ENCODE data around the gene OSBPL7. TPM values are rescaled to one million over a fixed set of nuclear protein-coding genes. Genes with fewer than 3 reads are reported as not detected.
A peak's percentile ranks its signal among the peaks of the same experiment; 100 is the strongest.

The OSBPL7 gene
- total RNA-seq, 1 donor from 2014 or later: 30.0 TPM

DNA sequence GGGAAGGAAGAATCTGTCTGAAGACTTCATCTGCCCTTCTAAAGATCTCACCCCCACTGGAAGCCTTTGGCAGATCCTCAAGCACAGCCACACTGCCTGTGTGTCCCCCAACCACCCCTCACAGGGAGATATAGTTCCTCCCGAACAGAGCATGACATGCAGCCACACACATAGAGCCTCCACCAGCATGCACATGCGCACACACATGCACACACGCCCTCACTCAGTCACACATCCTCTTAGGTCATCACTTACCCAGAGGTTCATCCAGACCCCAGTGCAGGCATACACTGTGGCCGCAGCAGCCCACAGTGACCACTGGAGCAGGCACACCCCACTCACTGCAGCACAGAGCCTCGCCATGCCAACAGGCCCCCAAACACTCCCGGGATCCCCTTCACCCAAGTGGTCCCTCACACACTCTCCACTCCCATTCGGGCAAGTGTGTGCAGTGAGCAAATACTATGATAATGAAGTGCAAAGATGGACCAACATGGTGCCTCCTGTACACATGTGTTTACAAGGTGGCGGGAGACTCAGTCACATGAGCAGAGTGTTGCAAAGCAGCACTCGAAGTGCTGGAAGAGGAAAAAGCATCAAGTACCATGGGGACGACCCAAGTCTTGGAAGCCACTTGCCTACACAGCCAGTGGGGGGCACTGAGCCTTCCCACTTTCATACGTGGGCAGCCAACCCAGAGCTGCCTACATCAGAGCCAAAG, 46.4 kb upstream of the OSBPL7 start:
- Mint-ChIP-seq H3K4me3 (ENCODE audit: unreplicated experiment) (no peak overlapping the region), H3K9me3 (ENCODE audit: unreplicated experiment) (peaks cover 6% of the 10 kb centered on the region), H3K27ac (ENCODE audit: unreplicated experiment) (no peak overlapping the region), H3K27me3 (ENCODE audit: unreplicated experiment) (peaks cover 25% of the 10 kb centered on the region), H3K4me1 (ENCODE audit: low read depth, unreplicated experiment) (no peaks in the 10 kb centered on the region), H3K36me3 (ENCODE audit: unreplicated experiment) (peaks cover 5% of the 10 kb centered on the region)
- TF ChIP-seq, protein P1, sequence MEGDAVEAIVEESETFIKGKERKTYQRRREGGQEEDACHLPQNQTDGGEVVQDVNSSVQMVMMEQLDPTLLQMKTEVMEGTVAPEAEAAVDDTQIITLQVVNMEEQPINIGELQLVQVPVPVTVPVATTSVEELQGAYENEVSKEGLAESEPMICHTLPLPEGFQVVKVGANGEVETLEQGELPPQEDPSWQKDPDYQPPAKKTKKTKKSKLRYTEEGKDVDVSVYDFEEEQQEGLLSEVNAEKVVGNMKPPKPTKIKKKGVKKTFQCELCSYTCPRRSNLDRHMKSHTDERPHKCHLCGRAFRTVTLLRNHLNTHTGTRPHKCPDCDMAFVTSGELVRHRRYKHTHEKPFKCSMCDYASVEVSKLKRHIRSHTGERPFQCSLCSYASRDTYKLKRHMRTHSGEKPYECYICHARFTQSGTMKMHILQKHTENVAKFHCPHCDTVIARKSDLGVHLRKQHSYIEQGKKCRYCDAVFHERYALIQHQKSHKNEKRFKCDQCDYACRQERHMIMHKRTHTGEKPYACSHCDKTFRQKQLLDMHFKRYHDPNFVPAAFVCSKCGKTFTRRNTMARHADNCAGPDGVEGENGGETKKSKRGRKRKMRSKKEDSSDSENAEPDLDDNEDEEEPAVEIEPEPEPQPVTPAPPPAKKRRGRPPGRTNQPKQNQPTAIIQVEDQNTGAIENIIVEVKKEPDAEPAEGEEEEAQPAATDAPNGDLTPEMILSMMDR (IDR thresholded peaks at IDR 0.05; ENCODE audit: partially characterized antibody, unreplicated experiment): no peak
- no peak for DNase-seq

DNA sequence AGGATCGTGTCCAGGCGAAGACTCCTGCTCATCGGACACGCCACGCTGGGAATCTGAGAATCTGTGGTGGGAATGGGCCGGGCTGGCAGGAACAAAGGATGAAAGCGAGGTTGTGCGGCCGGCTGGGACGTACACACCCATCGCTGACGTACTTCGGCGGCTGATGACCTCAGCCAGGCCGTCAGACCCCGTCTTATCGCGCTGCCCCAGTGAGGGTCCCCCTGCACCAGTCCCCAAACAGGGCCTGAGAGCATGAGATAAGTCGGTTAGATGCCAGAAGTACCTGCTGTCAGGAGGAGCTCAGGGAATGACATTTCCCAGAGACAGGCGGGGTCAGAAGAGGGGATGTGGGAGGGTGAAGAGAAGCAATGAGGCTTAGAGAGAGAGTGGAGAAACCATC, 45.3 kb upstream of the OSBPL7 start:
- Mint-ChIP-seq H3K36me3 (ENCODE audit: unreplicated experiment) (peaks cover 5% of the 10 kb centered on the region), H3K9me3 (ENCODE audit: unreplicated experiment) (peaks cover 6% of the 10 kb centered on the region), H3K4me3 (ENCODE audit: unreplicated experiment) (no peak overlapping the region), H3K4me1 (ENCODE audit: low read depth, unreplicated experiment) (no peaks in the 10 kb centered on the region), H3K27me3 (ENCODE audit: unreplicated experiment) (peaks cover 24% of the 10 kb centered on the region), H3K27ac (ENCODE audit: unreplicated experiment) (no peak overlapping the region)
- TF ChIP-seq, protein P1 (IDR thresholded peaks at IDR 0.05; ENCODE audit: partially characterized antibody, unreplicated experiment): no peak
- no peak for DNase-seq

DNA sequence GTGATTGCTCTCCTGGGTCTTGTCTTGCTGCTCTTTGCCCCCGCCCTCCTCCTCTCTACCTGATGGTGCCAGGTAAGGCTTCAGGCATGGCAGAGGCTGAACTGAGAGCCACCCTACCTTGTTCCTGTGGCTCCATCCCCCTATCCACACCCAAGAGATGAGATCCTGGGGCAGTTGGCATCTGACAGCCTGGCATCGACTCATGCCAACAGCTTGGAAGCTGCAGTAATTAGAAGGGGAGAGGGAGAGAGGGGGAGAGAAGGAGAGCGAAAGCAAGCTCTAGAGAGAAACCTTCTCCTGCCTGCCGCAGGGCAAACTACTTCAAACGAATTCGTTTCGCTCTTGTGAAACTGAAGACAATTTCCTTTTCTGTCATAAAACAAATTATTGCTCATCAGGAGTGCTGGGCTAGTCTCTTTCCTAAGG, 43.2 kb upstream of the OSBPL7 start:
- H3K36me3 Mint-ChIP-seq (ENCODE audit: unreplicated experiment): peaks cover 5% of the 10 kb centered on the region
- H3K9me3 Mint-ChIP-seq (ENCODE audit: unreplicated experiment): peaks cover 6% of the 10 kb centered on the region
- H3K4me3 Mint-ChIP-seq (ENCODE audit: unreplicated experiment): no peak overlapping the region
- TF ChIP-seq, protein P1 (IDR thresholded peaks at IDR 0.05; ENCODE audit: partially characterized antibody, unreplicated experiment): no peak
- H3K4me1 Mint-ChIP-seq (ENCODE audit: low read depth, unreplicated experiment): no peaks in the 10 kb centered on the region
- no peak for DNase-seq
- no peak overlapping the region for H3K27ac Mint-ChIP-seq (ENCODE audit: unreplicated experiment)
- H3K27me3 Mint-ChIP-seq (ENCODE audit: unreplicated experiment): peaks cover 20% of the 10 kb centered on the region

DNA sequence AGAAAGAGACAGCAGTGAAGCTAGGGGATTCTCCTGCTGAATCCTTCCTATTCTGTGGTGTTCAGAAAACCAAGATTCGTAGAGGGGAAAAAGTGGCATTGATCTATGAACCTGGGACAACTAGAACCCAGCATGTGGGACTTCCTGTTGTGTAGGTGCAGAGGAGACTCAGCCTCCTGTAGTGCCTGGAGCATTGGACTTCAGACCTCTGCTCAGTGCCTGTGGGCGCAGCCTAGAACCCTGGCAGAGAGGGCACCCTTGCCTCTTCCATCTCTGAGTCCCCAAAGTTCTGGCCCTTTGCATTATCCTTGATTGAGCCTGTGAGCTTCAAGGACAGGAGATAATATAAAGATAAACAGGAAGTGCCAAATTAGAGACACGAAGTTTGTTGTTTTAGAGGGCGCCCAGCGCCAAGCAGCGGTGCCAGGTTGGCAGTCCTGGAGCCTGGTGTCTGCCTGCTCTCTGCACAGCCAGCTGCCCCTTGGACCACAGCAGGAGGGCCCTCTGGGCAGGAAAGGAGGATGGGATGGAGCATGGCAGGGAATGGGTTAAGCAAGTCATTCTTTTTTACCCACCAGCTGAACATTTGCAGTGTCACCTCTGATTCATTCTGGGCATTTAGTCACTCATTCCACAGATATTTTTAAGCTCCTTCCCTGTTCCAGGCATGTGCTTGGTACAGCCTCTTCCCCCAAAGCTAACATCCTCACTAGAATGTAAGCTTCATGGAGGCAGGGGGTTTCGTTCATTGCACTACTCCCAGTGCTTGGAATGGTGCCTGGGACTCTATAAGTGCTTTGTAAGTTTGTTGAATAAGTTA, 41.2 kb upstream of the OSBPL7 start:
- Mint-ChIP-seq H3K27ac (ENCODE audit: unreplicated experiment) (peak overlapping the region; percentile 10), H3K4me3 (ENCODE audit: unreplicated experiment) (no peak overlapping the region)

More for the DNA sequence above, 41.2 kb upstream of the OSBPL7 start:
- Mint-ChIP-seq H3K27me3 (ENCODE audit: unreplicated experiment) (peaks cover 20% of the 10 kb centered on the region), H3K9me3 (ENCODE audit: unreplicated experiment) (peaks cover 6% of the 10 kb centered on the region), H3K4me1 (ENCODE audit: low read depth, unreplicated experiment) (no peaks in the 10 kb centered on the region), H3K36me3 (ENCODE audit: unreplicated experiment) (peaks cover 5% of the 10 kb centered on the region)
- TF ChIP-seq, protein P1 (IDR thresholded peaks at IDR 0.05; ENCODE audit: partially characterized antibody, unreplicated experiment): no peak
- DNase-seq: no peak
